Measurements from ENCODE around the gene OAT. TPM values are rescaled to one million over a fixed set of nuclear protein-coding genes. Genes with fewer than 3 reads are reported as not detected.

OAT gene
- polyA plus RNA-seq, 1 of the 3 experiments (the other 2 are of a cell fraction) = 65.7 TPM

GRCh38 chr10:124394583-124394982 lies 24.1 kb downstream of the OAT start:
- Histone ChIP-seq H3K36me3 (replicated peaks in 1 of 2; ENCODE audit: control insufficient read depth in 1 of 2, insufficient read depth in 2 of 2, low read length in 1 of 2) (peaks cover 9 to 12% of the 10 kb centered on the region in 2 experiments), H3K4me1 (ENCODE audit: control insufficient read depth in 1 of 2, insufficient read depth in 2 of 2, low read depth in 1 of 2, low read length in 1 of 2) (no peaks in the 10 kb centered on the region), H3F3A (replicated peaks; ENCODE audit: insufficient read depth) (no peaks in the 10 kb centered on the region), H3K27ac (ENCODE audit: low read depth in 2 of 2, low read length in 1 of 2) (no peak overlapping the region), H3K4me3 (ENCODE audit: low read depth in 2 of 2, low read length in 1 of 2) (no peak overlapping the region), H3K4me2 (no peak overlapping the region), H3K27me3 (ENCODE audit: insufficient read depth) (no peaks in the 10 kb centered on the region), H3K79me2 (ENCODE audit: insufficient read depth) (no peaks in the 10 kb centered on the region), H4K20me1 (ENCODE audit: insufficient read depth) (no peaks in the 10 kb centered on the region), H3K9ac (no peak overlapping the region), H2AFZ (ENCODE audit: low read depth) (no peak overlapping the region), H3K9me3 (no peaks in the 10 kb centered on the region), H3K9me2 (no peaks in the 10 kb centered on the region)
- POLR2A ChIA-PET = no interaction called here
- no peak for DNase-seq
- CTCF ChIA-PET = interaction anchor here (0.6 to 20.8 kb wide), 3 partner anchors 10 to 398 kb away, joined by 3 to 520 read pairs (median 30); no protein-coding TSS in a partner anchor
- TF ChIP-seq TAF1 (IDR thresholded peaks at IDR 0.05; ENCODE audit: borderline replicate concordance, low read depth, low read length) (no peak), MXI1 (IDR thresholded peaks at IDR 0.05; ENCODE audit: low read depth, low read length) (no peak), GABPA (IDR thresholded peaks at IDR 0.05; ENCODE audit: low read depth) (no peak), PBX3 (IDR thresholded peaks at IDR 0.05) (no peak)
- WGBS (ENCODE audit: low lambda C conversion rate) = 93% methylated on average over 1 of the region's 1 CpG

GRCh38 chr10:124392626-124393342 lies 25.9 kb downstream of the OAT start:
- Histone ChIP-seq H3K9ac (no peak overlapping the region), H3K9me3 (no peaks in the 10 kb centered on the region), H3K79me2 (ENCODE audit: insufficient read depth) (no peaks in the 10 kb centered on the region), H3K36me3 (replicated peaks in 1 of 2; ENCODE audit: control insufficient read depth in 1 of 2, insufficient read depth in 2 of 2, low read length in 1 of 2) (peaks cover 5 to 8% of the 10 kb centered on the region in 2 experiments), H4K20me1 (ENCODE audit: insufficient read depth) (no peaks in the 10 kb centered on the region), H3K4me3 (ENCODE audit: low read depth in 2 of 2, low read length in 1 of 2) (no peak overlapping the region), H3K4me2 (no peak overlapping the region), H3K4me1 (ENCODE audit: control insufficient read depth in 1 of 2, insufficient read depth in 2 of 2, low read depth in 1 of 2, low read length in 1 of 2) (peaks cover 0 to 6% of the 10 kb centered on the region in 2 experiments; a peak in 1 of 4 replicates), H3K9me2 (no peaks in the 10 kb centered on the region), H3K27me3 (ENCODE audit: insufficient read depth) (no peaks in the 10 kb centered on the region), H3F3A (replicated peaks; ENCODE audit: insufficient read depth) (no peaks in the 10 kb centered on the region), H2AFZ (ENCODE audit: low read depth) (no peak overlapping the region), H3K27ac (ENCODE audit: low read depth in 2 of 2, low read length in 1 of 2) (no peak overlapping the region)
- TF ChIP-seq FOSL2 (IDR thresholded peaks at IDR 0.05; ENCODE audit: borderline replicate concordance, low read depth) = no peak
- TF ChIP-seq RAD21 (IDR thresholded peaks at IDR 0.05; ENCODE audit: low read length) = no peak
- no peak for TF ChIP-seq TCF12 (IDR thresholded peaks at IDR 0.05)
- TF ChIP-seq POLR2AphosphoS5 (IDR thresholded peaks at IDR 0.05; ENCODE audit: low read depth, low read length) = no peak
- TF ChIP-seq GATA2 (CRISPR knock-in tag; IDR thresholded peaks at IDR 0.05) = no peak
- TF ChIP-seq TEAD4 (IDR thresholded peaks at IDR 0.05; ENCODE audit: borderline replicate concordance, insufficient read depth) = no peak
- TF ChIP-seq, protein P1, sequence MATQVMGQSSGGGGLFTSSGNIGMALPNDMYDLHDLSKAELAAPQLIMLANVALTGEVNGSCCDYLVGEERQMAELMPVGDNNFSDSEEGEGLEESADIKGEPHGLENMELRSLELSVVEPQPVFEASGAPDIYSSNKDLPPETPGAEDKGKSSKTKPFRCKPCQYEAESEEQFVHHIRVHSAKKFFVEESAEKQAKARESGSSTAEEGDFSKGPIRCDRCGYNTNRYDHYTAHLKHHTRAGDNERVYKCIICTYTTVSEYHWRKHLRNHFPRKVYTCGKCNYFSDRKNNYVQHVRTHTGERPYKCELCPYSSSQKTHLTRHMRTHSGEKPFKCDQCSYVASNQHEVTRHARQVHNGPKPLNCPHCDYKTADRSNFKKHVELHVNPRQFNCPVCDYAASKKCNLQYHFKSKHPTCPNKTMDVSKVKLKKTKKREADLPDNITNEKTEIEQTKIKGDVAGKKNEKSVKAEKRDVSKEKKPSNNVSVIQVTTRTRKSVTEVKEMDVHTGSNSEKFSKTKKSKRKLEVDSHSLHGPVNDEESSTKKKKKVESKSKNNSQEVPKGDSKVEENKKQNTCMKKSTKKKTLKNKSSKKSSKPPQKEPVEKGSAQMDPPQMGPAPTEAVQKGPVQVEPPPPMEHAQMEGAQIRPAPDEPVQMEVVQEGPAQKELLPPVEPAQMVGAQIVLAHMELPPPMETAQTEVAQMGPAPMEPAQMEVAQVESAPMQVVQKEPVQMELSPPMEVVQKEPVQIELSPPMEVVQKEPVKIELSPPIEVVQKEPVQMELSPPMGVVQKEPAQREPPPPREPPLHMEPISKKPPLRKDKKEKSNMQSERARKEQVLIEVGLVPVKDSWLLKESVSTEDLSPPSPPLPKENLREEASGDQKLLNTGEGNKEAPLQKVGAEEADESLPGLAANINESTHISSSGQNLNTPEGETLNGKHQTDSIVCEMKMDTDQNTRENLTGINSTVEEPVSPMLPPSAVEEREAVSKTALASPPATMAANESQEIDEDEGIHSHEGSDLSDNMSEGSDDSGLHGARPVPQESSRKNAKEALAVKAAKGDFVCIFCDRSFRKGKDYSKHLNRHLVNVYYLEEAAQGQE (IDR thresholded peaks at IDR 0.05; ENCODE audit: low read depth, low read length) = no peak
- no peak for TF ChIP-seq EZH2phosphoT487 (IDR thresholded peaks at IDR 0.05; ENCODE audit: borderline replicate concordance, low read depth)
- ChIA-PET POLR2A (no interaction called here), CTCF (interaction anchor here (1.1 to 20.8 kb wide), 3 partner anchors 11 to 810 kb away, joined by 3 to 520 read pairs (median 30); no protein-coding TSS in a partner anchor)
- DNase-seq = no peak
- whole genome bisulfite sequencing (ENCODE audit: low lambda C conversion rate) = 92% methylated on average over 11 of the region's 11 CpGs

Measured in SK-N-SH (cell line).